ENCODE measurements around the gene DUS4L.

DNA sequence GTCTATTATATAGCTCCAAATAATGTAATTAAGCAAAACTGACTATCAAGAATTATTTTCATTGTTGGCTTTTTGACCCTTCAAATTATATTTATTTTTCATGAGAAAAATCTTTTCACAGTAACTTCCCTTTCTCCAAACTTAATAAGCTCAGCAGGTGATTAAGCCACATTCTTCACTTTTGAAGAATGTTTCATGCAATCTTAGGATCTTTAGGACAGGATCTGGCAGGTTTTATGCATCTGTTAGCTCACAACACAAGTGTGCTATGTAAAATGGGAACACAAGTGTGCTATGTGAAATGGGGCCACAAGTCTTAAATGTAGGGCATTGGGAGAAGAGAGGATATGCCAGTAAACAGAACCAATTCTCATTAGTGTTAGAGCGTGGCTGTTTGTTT is 42.5 kb downstream of the DUS4L start:
- TF ChIP-seq, protein P1, sequence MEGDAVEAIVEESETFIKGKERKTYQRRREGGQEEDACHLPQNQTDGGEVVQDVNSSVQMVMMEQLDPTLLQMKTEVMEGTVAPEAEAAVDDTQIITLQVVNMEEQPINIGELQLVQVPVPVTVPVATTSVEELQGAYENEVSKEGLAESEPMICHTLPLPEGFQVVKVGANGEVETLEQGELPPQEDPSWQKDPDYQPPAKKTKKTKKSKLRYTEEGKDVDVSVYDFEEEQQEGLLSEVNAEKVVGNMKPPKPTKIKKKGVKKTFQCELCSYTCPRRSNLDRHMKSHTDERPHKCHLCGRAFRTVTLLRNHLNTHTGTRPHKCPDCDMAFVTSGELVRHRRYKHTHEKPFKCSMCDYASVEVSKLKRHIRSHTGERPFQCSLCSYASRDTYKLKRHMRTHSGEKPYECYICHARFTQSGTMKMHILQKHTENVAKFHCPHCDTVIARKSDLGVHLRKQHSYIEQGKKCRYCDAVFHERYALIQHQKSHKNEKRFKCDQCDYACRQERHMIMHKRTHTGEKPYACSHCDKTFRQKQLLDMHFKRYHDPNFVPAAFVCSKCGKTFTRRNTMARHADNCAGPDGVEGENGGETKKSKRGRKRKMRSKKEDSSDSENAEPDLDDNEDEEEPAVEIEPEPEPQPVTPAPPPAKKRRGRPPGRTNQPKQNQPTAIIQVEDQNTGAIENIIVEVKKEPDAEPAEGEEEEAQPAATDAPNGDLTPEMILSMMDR (IDR thresholded peaks at IDR 0.05; ENCODE audit: low read length), result no peak
- no peak for TF ChIP-seq EZH2 (IDR thresholded peaks at IDR 0.05; ENCODE audit: borderline replicate concordance, low read length)

All from OCI-LY1 (cell line).